OCI-LY1 (cell line): ENCODE measurements around the gene SIK3.

Experiments
- CTCF ChIP-seq: fragments of 200-600 bp; sonication (generic), shearing (Covaris generic); IDR thresholded peaks from 2 replicates; pipeline ENCODE4 v1.5.1; 2017; ENCODE audit warnings: mild to moderate bottlenecking, antibody characterized with exemption, low read length, moderate library complexity, mixed read lengths
- EZH2 ChIP-seq: fragments of 200-600 bp; sonication (generic), shearing (Covaris generic); IDR thresholded peaks from 2 replicates; pipeline ENCODE4 v1.8.0; 2017; ENCODE audit warnings: borderline replicate concordance, mixed run types, mild to moderate bottlenecking, antibody characterized with exemption, low read length, moderate library complexity, mixed read lengths

- TF ChIP-seq EZH2, result no peak
- TF ChIP-seq CTCF, result no peak
Observed at GRCh38 chr11:116826751-116827431, 271.3 kb downstream of the SIK3 start.
